ENCODE data around the gene PRKG1.

DNA sequence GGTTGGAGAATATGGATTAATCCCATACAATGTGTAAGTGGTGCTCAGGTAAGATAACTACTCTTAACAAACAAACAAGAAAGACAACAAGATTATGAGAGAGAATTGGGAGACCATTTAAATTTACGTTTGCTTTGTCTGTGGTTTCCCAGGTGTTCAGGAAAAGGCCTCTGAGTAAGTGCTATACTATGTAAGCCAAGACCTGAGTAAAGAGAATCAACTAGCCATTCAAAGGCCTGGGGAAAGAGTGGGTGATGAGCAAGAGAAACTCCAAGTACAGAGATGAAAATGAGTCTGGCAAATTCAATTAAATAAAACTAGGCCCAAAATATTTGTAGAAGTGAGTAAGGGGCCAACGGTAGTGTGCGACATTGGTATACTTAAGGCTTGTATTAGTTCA, 615.2 kb downstream of the PRKG1 start:
- TF ChIP-seq ZBTB7A (IDR thresholded peaks at IDR 0.05; ENCODE audit: low read depth) (no peak), CEBPB (IDR thresholded peaks at IDR 0.05) (no peak), CREB1 (IDR thresholded peaks at IDR 0.05; ENCODE audit: low read depth) (no peak), NFIC (IDR thresholded peaks at IDR 0.05) (no peak)

Measured in Ishikawa (cell line).